ENCODE data around the gene SKAP2.

DNA sequence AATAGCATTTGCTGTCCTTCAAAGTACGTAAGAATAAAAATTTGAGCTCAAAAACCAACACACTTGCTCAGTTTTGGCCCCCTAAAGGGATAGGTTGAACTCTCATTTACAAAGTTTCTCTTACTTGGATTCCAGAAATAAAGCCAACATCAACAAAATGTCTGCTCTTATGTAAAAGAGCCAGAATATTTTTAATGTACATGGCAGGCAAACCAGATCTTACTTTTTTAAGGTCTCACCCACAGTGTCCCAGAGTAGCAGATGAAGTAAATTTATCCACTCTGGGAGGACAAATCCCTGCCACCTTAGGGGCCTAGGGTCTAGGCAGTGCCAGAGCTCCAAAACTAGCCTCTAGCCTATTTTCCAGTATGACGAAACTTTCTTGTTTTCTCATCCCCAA, 159.6 kb downstream of the SKAP2 start:
- no peak for TF ChIP-seq EZH2 (IDR thresholded peaks at IDR 0.05; ENCODE audit: low read length, missing control alignments)
- TF ChIP-seq, protein P1, sequence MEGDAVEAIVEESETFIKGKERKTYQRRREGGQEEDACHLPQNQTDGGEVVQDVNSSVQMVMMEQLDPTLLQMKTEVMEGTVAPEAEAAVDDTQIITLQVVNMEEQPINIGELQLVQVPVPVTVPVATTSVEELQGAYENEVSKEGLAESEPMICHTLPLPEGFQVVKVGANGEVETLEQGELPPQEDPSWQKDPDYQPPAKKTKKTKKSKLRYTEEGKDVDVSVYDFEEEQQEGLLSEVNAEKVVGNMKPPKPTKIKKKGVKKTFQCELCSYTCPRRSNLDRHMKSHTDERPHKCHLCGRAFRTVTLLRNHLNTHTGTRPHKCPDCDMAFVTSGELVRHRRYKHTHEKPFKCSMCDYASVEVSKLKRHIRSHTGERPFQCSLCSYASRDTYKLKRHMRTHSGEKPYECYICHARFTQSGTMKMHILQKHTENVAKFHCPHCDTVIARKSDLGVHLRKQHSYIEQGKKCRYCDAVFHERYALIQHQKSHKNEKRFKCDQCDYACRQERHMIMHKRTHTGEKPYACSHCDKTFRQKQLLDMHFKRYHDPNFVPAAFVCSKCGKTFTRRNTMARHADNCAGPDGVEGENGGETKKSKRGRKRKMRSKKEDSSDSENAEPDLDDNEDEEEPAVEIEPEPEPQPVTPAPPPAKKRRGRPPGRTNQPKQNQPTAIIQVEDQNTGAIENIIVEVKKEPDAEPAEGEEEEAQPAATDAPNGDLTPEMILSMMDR (conservative IDR thresholded peaks at IDR 0.05 in 1 of 2, IDR thresholded peaks at IDR 0.05 in 1 of 2; ENCODE audit: low read depth in 1 of 2, low read length in 2 of 2): no peak

All from fibroblast of lung (primary cell).